RPMI8226 (cell line): ENCODE results near the gene COPE.

ENCODE experiments used
- DNase-seq: peaks from one replicate; pipeline ENCODE4 v3.0.0-alpha.2; 2015

Gene COPE

GRCh38 chr19:18865973-18866799, 53.0 kb downstream of the COPE start:
- no peak for DNase-seq

GRCh38 chr19:18865106-18865972, 53.8 kb downstream of the COPE start:
- no peak for DNase-seq

GRCh38 chr19:18863843-18864362, 55.3 kb downstream of the COPE start:
- DNase-seq: no peak

- DNase-seq: no peak
These were observed 56.0 kb downstream of the COPE start for GRCh38 chr19:18862976-18863842.

- DNase-seq: no peak
These were observed 57.3 kb downstream of the COPE start for GRCh38 chr19:18861917-18862316.

- DNase-seq: peak; percentile 88
These were observed 58.0 kb downstream of the COPE start for GRCh38 chr19:18861235-18861634.

- no peak for DNase-seq
These were observed 58.5 kb downstream of the COPE start for GRCh38 chr19:18860725-18861124.

- no peak for DNase-seq
These were observed 58.9 kb downstream of the COPE start for GRCh38 chr19:18860302-18860700.

GRCh38 chr19:18859676-18860301, 59.4 kb downstream of the COPE start:
- no peak for DNase-seq

GRCh38 chr19:18858906-18859646, 60.1 kb downstream of the COPE start:
- DNase-seq: no peak

GRCh38 chr19:18857223-18857622, 62.0 kb downstream of the COPE start:
- no peak for DNase-seq

- DNase-seq: no peak
These were observed 62.6 kb downstream of the COPE start for GRCh38 chr19:18856385-18857126.

GRCh38 chr19:18855647-18856384, 63.4 kb downstream of the COPE start:
- no peak for DNase-seq

GRCh38 chr19:18854982-18855381, 64.2 kb downstream of the COPE start:
- DNase-seq: no peak

- DNase-seq: no peak
These were observed 65.3 kb downstream of the COPE start for GRCh38 chr19:18853755-18854427.

- DNase-seq: no peak
These were observed 66.5 kb downstream of the COPE start for GRCh38 chr19:18852648-18853047.

- DNase-seq: no peak
These were observed 67.4 kb downstream of the COPE start for GRCh38 chr19:18851673-18852325.

- no peak for DNase-seq
These were observed 68.5 kb downstream of the COPE start for GRCh38 chr19:18850471-18851375.
